GM12864 (cell line): ENCODE results near the gene PRKCQ.

Experiments
- DNase-seq: peaks from one replicate; pipeline ENCODE4 v3.0.0-alpha.2; 2011; ENCODE audit warnings: low read depth
- H3K4me3 ChIP-seq: 2 replicates; pipeline ENCODE4 v1.5.1; 2011; ENCODE audit warnings: mild to moderate bottlenecking, low read depth, low read length, control low read depth
- CTCF ChIP-seq: IDR thresholded peaks from 2 replicates; pipeline ENCODE4 v1.5.1; 2011; ENCODE audit warnings: low read depth, mild to moderate bottlenecking, moderate library complexity, low read length, control low read depth, inconsistent platforms; ENCODE audit errors: missing control alignments

Gene PRKCQ

DNA sequence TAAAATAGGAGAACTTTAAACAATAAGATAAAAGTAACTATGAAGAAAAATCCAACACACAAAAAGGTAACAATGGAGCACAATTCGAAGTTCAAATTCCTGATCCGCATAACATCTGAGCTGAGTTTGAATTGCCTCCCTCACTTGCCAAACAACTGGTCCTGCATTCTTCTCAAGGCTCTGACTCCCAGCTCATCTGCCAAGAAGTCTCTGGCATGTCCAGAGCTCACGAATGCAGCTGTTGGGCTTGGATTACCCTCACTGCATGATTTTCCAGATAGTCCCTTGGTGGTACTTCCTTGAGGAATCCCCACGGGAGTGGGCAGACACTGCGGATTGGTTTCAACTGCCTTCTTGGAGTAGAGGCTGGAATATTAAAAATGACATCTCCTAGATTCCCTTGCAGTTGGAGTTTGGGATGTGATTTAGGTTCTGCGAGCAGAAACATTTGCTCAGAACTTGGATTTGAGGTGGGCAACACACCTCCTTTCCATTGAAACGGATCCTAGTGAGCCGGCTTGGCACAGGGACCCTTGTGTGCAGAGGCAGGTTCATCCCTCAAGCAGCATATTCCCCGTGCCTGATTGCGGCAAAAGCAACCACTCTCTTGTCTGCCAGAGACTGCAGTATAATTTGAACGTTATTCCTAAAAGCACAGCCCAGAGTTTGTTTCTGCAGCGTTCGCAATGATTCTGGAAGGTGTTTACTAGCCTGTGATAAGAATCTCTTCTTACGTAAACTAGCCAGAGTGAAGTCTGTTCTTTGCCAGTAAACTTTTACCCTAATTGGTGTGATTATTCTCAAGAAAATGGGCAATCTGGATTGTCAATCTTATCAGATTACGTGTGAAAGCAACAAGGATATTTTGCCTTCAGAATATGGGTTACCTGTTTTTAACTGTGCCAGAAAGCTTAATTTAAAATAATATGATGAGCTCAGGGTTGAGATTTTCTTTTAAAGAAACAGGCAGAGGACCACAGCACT is 23.4 kb upstream of the PRKCQ start:
- TF ChIP-seq CTCF = no peak
- no peak overlapping the region for H3K4me3 ChIP-seq
- DNase-seq = no peak

GRCh38 chr10:6602700-6603084 is 22.6 kb upstream of the PRKCQ start:
- no peak for DNase-seq
- H3K4me3 ChIP-seq = no peak overlapping the region
- no peak for TF ChIP-seq CTCF

DNA sequence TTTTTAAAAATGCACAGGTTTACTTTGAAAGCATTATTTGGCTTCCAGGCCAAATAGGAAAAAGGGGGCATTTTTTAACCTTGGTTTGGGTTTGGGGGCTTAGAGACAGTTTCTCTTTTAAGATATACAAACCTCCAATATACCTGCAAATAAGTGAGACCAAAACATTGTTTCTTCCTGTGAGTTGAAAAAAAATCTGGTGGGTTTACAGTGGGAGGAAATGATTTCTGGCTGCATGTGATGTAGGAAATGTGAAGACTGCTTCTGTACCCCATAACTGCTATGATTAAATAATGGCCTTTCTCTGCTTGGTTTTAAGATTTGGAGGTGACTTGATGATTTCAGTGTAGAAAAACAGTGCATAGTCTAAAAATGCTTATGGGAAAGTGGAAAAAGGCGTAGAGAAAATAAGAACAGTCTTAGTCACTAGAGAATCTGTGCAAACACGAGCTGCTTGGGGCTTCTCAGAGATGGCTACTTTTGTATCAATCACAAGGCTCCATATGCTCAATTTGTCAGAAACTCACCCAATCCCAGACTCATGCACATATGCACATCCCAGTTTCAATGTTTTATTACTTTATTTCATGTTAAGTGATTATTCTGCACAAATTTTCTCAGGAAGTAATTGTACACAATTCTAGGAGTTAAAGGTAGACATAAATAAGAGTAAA is 22.1 kb upstream of the PRKCQ start:
- H3K4me3 ChIP-seq = no peak overlapping the region
- no peak for TF ChIP-seq CTCF
- DNase-seq = no peak

GRCh38 chr10:6601246-6601805 is 21.2 kb upstream of the PRKCQ start:
- TF ChIP-seq CTCF = no peak
- no peak for DNase-seq
- no peak overlapping the region for H3K4me3 ChIP-seq

DNA sequence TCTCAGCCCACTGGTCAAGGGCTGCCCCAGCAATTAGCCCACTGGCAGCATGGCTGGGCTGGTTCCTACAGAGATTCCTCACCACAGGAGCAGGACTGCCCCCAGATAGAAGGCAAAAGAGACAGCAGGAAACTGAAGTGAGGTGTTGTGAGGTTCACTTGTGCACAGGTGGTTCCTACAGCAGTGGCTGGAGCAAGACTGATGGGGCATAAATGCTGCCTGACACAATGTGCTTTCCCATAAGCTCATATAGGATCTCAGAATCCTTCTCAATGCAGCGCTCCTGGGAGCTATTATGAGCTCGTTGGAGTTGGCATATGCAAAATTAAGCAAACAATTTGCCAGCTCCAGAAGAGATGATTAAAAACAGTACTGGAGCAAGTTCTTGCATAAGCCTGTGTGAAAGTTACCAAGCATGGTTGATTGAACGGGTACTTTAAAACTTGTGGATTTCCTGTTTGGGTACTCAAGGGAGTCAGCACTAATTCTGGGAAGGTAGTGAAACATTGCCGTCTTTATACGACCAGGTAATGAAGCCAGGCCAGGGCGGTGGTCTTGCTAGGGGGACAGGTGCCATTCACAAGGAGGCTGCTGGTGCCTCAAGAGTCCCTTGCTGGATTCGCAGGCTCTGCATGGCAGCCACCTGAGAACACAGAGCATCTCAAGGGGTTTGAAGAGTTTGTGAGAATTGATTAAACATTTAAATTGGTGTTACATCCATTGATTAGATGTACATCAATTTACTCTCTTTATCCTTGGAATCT is 20.3 kb upstream of the PRKCQ start:
- TF ChIP-seq CTCF = no peak
- no peak overlapping the region for H3K4me3 ChIP-seq

DNA sequence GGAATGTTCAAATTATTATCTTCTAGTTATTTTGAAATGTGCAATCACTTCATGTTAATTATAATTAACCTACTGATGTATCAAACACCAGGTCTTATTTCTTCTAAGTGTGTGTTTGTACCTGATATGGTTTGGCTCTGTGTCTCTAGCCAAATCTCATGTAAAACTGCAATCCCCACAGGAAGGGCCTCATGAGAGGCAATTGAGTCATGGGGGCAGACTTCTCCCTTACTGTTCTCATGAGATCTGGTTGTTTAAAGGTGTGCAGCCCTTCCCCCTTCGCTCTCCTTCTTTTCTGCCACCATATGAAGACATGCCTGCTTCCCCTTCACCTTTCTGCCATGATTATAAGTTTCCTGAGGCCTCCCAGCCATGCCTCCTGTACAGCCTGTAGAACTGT is 18.6 kb upstream of the PRKCQ start:
- no peak for DNase-seq
- no peak for TF ChIP-seq CTCF

More for the DNA sequence above, 20.3 kb upstream of the PRKCQ start:
- DNase-seq = no peak

More for the DNA sequence above, 18.6 kb upstream of the PRKCQ start:
- no peak overlapping the region for H3K4me3 ChIP-seq
